HG03280 (cell line): Measurements from ENCODE around the gene KIF15.
A peak's percentile ranks its signal among the peaks of the same experiment; 100 is the strongest.

Experiments
- ATAC-seq: cut with Tn5 transposase; IDR thresholded peaks from one replicate; pipeline ENCODE4 v1.9.1; 2021; ENCODE audit warnings: mild to moderate bottlenecking, moderate library complexity; ENCODE audit not compliant: unreplicated experiment

Gene KIF15, protein sequence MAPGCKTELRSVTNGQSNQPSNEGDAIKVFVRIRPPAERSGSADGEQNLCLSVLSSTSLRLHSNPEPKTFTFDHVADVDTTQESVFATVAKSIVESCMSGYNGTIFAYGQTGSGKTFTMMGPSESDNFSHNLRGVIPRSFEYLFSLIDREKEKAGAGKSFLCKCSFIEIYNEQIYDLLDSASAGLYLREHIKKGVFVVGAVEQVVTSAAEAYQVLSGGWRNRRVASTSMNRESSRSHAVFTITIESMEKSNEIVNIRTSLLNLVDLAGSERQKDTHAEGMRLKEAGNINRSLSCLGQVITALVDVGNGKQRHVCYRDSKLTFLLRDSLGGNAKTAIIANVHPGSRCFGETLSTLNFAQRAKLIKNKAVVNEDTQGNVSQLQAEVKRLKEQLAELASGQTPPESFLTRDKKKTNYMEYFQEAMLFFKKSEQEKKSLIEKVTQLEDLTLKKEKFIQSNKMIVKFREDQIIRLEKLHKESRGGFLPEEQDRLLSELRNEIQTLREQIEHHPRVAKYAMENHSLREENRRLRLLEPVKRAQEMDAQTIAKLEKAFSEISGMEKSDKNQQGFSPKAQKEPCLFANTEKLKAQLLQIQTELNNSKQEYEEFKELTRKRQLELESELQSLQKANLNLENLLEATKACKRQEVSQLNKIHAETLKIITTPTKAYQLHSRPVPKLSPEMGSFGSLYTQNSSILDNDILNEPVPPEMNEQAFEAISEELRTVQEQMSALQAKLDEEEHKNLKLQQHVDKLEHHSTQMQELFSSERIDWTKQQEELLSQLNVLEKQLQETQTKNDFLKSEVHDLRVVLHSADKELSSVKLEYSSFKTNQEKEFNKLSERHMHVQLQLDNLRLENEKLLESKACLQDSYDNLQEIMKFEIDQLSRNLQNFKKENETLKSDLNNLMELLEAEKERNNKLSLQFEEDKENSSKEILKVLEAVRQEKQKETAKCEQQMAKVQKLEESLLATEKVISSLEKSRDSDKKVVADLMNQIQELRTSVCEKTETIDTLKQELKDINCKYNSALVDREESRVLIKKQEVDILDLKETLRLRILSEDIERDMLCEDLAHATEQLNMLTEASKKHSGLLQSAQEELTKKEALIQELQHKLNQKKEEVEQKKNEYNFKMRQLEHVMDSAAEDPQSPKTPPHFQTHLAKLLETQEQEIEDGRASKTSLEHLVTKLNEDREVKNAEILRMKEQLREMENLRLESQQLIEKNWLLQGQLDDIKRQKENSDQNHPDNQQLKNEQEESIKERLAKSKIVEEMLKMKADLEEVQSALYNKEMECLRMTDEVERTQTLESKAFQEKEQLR (N-terminal part only)

DNA sequence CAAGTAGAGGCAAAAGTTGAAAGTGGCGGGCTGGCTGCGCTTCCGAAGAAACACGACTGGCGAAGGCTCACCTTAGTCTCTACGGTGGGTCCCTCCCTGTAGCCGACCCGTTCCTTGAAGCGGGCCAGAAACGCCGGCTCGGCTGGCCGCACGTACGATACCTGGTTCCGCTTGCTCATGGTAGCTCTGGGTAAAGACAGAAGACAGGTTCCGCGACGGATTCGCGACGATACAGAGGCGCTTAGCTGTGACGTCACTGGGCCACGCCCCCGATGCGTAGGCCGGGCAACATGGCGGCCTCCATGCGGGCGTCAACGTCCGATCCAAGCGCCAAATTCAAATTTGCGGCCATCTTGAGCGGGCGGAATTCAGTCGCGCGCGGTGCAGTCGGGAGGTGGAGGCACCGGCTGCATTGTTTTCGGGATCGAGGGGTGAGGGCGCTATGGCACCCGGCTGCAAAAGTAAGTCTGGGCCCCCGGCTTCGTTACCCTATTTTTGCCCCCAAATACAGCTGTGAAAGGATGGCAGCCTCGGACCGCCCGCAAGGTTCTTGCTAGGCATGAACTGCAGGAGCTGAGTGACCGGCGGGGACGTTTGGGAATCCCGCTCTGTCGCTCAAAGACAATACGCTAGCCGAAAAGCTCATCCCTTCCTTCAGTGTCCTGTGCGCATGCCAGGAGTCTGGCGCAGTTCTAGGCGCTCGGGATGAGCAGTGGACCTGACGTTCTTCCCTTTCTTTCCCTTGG is at the start of gene KIF15, which contains the start of gene KIAA1143:
Gene KIF15, plus strand, starts transcription at position 371 of the 746 bp plus-strand sequence. Its CDS starts 72 bp downstream, at position 443.
Gene KIAA1143, minus strand, starts transcription at position 196 of the 746 bp plus-strand sequence. Its CDS starts 17 bp downstream, at position 179.
- ATAC-seq: peak; percentile 92

DNA sequence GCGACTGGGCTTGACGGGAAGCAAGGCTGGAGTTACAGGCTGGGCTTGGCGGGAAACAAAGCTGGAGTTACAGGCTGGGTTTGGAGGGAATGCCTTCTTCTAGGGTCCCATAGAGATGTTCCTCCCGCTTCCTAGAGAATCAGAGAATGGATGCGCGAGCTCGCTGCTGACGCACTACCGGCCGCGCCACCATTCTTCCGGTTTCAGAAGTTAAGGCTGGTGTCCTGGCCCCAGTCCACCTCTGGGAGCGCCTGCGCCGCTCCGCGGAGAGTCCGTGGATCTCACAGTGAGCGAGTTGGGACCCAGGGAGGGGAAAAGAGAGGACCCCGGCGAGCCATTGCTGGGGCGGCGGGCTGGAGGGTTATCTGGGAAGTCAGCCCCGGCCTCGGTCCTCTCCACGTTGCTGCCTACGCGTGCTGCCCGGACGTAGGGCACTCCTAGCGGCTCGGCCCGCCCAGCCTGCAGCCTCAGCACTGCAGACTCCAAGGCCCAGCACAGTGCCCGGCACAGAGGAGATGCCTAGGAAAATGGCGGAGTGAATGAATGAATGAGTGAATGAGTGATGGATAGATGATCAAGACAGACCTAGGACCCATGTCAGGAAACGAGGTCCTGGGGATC is 49.0 kb upstream of the KIF15 start, which contains the start of gene ZNF502:
Gene ZNF502, plus strand, starts transcription at position 206 of the 621 bp plus-strand sequence. CDS start 7,602 bp downstream, outside the sequence.
- no peak for ATAC-seq

DNA sequence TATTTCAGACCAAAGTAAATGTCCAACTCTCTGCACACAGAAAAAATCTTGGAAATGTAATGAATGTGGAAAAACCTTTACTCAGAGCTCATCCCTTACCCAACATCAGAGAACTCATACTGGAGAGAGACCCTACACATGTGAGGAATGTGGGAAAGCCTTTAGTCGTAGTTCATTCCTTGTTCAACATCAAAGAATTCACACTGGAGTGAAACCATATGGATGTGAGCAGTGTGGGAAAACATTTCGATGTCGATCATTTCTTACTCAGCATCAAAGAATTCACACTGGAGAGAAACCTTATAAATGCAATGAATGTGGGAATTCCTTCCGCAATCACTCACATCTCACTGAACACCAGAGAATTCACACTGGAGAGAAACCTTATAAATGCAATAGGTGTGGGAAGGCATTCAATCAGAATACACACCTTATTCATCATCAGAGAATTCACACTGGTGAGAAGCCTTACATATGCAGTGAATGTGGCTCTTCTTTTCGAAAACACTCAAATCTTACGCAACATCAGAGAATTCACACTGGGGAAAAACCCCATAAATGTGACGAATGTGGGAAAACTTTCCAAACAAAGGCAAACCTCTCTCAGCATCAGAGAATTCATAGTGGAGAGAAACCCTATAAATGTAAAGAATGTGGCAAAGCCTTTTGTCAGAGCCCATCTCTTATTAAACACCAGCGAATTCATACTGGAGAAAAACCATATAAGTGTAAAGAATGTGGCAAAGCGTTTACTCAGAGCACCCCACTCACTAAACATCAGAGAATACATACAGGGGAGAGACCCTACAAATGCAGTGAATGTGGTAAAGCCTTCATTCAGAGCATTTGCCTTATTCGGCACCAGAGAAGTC is 40.1 kb upstream of the KIF15 start:
- no peak for ATAC-seq

DNA sequence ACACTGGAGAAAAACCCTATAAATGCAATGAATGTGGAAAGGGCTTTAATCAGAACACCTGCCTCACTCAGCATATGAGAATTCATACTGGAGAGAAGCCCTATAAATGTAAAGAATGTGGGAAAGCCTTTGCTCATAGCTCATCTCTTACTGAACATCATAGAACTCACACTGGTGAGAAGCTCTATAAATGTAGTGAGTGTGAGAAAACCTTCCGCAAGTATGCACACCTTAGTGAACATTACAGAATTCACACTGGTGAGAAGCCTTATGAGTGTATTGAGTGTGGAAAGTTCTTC is 39.5 kb upstream of the KIF15 start:
- no peak for ATAC-seq

DNA sequence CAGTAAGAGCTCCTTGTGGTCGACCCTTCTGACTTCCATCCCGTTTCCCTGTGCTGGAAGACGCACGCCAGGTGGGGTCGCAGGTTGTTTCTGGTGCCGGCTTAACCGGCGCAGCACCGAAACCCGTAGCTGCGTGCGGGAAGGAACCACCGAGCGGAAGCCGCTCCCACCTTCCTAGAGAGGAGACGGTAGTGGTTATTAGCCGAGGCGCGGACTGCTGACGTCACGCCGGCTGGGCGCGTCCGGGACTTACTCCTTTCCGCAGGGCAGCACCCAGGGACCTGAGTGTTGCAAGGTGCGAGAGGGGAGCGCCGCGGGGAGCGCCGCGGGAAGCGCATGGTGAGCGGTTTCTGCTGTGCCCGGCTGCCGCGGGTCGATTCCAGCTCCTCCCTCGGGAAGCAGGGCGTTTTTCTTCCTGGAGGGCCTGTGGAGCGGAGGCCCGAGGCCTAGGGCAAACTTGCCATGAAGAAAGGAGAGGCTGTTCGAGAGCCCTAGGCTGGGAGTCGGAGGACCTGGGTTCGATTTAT is 32.1 kb upstream of the KIF15 start, which contains the start of gene ZNF501:
Gene ZNF501, plus strand, starts transcription at position 252 of the 527 bp plus-strand sequence. CDS start 4,787 bp downstream, outside the sequence.
- ATAC-seq: peak; percentile 91

DNA sequence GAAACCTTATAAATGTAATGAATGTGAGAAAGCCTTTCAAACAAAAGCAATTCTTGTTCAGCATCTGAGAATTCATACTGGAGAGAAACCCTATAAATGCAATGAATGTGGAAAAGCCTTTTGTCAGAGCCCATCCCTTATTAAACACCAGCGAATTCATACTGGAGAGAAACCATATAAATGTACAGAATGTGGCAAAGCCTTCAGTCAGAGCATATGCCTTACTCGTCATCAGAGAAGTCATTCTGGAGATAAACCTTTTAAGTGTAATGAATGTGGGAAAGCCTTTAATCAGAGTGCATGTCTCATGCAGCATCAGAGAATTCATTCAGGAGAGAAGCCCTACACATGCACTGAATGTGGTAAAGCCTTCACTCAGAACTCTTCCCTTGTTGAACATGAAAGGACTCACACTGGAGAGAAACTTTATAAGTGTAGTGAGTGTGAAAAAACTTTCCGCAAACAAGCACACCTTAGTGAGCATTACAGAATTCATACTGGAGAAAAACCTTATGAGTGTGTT is 26.9 kb upstream of the KIF15 start:
- no peak for ATAC-seq

DNA sequence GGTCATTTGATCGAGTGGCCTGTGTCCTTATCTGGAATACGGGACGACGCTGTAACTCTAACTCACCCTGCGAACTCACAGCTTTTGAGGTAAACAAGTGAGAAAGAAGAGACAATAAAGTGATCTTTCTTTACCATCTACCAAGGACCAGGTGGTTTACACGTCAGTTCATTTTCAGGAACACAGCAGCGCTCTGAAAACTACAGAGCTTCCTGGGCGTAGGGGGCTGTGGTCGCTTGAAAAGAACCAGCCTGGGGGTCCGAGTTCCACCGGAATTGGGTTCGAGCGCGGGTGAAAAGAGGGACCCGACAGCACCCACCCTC is 532 bp upstream of the KIF15 start:
- ATAC-seq: no peak

DNA sequence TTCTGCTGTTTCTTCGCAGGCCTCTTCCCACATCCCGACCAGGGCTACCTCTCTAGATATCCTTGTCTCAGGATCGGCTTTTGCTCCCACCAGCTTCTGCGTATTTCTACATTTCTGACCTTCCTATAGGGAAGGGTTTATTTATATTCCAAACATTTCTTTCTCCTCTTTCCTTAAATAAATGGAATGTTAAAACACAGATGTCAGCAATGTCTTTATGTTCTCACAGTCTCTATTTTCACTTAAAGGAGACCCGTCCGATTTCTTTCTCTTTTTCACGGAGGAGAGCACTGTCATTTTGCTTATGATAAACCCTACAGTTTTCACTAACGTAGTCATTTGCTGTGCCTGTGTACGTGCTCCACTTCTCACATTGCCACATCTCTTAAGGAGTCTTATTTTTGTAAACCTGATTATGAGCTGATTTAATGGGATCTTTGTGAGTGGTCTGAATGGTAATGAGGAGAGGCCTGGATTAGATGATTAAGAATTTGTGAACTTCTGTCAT is 630 bp downstream of the KIF15 start:
- ATAC-seq: peak; percentile 1

DNA sequence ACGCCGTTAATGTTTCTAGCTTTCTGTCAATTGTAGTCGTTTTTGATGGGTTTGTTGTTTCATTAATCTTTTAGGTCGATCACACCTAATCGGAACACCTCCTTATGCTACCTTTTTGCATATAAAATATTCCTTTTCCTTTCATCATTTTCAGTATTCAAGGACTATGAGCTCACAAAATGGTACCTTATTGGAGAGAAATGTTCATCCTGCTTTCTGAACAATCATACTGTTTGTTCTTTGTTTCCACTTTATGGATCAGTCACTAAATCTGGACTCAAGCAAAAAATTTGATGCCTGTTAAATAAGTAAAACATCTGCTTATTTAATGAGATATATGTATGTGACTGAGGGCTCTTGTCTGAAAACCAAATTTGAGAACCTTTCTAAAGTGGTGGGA is 1.1 kb downstream of the KIF15 start:
- ATAC-seq: no peak

DNA sequence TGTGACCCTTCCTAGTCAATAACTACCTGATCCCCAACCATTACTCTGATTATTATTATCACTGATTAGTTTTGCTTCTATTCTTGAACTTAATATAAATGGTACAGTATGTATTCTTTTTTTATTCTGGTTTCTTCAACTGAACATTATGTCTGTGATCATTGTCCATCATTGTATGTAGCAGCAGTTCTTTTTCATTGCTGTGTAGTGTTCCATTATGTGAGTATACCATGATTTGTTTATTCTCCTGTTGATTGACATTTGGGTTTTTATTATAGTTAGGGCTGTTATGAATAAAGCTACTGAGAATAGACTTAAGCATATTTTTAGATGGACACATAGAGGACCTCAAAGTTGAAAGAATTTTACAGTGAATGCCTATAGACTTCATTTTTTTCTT is 2.7 kb downstream of the KIF15 start:
- ATAC-seq: no peak

DNA sequence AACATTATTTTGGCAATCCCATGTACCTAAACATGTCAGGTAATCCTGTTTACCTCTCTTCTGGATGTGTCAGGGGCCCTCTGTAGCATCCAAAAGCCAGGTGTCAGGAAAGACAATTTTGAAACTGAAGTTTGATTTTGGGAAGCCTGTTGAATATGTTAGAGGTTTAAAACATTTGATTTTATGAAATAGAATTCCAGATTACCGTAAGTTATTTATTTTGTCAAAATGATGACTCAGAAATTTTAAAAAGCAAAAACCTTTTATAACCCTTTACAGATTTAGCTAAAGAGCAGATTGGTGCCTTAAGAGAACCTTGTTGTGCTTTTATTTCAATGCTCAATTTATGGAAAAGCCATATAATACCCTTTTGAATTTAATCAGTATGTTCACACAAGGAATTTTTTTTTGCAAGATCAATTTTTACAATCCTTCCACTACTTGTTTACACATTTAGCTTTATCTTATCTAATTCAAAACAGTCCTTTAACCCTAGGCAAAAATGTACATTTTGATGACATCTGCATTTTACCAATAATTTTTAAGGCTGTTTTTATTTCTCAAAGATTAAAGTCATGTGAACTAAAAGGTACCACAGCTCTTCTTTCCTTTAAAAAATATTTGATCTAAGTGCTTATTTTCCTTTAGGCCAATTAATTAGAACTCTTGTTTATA is 10.0 kb downstream of the KIF15 start:
- no peak for ATAC-seq

DNA sequence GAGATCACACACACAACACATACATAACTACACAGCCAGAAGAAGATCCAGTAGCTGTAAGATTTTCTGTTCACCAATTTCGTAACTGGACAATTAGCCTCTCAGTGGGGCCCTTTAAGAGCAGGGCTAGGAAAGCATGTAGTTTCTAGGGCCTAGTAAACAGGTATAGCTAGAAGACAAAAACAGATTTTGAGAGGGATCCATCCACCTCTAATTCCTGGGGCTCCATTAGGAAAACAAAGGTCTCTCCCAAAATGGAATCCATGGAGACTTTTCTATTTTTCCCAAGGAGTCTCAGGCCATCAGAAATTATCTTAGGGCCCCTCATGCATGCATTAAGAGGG is 10.5 kb downstream of the KIF15 start:
- ATAC-seq: no peak

DNA sequence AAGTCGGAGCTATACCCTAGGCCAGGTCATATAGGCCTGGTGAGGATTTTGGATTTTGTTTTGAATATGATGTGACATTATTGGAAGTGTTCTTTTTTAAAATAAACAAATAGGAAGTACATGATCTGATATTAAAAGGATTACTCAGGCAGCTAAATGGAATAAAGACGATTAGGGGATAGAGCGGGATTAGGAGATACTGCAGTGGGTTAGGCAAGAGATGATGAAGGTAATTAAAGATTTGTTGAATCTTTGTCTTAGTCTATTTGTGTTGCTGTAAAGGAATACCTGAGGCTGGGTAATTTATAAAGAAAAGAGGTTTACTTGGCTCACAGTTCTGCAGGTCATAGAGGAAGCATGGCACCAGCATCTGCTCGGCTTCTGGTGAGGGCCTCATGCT is 21.3 kb downstream of the KIF15 start:
- no peak for ATAC-seq

DNA sequence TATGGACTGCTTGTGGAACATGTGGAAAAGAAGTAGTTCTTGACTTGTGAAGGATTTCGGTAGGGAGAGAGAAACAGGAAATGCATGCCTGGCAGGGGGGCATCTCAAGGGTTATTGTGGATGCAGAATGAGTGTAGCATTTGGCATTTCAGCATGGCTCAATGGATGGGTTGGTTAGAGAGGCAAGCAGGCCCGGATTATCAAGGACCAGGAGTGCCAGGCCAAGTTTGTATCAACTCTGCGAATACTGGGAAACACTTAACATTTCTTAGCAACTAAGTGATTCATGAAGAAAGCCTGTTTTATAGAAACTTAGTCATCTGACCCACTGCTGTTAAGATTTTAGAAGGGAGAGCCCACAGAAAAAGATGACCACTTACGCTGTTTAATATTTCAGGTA is 33.6 kb downstream of the KIF15 start:
- ATAC-seq: no peak

DNA sequence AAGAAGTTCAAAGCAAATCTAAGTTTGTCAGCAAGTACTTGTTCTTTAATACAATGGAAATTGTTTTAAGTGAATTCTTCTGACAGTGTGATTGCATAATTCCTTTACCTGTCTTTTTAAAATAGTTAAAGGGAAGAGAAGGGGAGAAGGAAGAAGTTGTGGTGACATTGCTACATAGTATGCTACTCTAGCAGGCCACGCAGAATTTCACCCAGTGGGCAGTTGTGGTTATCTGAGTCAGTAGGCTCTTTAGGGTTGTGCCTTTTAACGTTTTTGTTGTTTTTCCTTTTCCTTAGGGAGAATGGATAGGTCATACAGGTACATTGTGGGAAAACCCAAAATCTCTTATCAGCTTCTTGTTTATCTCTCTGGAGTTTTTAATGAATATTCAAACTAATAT is 40.4 kb downstream of the KIF15 start:
- ATAC-seq: no peak

DNA sequence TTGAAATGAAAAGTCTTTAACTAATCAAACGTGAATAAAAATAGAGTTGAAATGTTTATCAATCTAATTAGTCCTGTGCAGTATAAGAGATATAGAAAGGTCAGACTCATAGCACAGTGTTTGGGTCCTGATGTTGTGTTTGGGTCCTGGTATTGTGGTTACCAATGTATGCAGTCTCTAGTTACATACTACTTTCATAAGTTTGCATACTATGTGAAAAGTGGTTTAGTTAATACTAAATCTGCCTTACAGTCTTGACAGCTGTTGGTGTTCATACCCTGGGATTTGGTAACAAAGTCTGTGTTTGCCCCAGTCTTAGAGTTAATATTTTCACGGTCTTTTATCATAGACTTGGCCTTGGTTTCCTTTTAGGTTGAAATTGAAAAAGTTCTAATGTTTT is 41.7 kb downstream of the KIF15 start:
- ATAC-seq: no peak

DNA sequence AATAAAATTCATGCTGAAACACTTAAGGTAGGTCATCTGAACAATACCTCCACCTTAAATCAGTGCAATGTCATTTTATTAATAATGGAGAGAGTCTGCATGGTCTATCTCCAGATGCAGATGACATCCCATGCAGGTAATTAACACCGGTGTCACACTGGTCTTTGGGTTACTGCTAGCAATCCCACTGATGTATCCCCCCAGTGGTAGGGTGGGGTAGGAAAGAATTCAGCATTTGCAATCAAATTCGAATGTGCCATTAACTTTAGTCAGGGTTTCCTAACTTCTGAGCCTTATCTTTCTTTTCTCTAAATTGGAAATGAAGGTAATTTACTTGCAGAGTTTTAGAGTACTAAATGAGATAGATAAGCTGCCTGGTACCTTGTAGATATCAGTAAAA is 44.4 kb downstream of the KIF15 start:
- no peak for ATAC-seq

DNA sequence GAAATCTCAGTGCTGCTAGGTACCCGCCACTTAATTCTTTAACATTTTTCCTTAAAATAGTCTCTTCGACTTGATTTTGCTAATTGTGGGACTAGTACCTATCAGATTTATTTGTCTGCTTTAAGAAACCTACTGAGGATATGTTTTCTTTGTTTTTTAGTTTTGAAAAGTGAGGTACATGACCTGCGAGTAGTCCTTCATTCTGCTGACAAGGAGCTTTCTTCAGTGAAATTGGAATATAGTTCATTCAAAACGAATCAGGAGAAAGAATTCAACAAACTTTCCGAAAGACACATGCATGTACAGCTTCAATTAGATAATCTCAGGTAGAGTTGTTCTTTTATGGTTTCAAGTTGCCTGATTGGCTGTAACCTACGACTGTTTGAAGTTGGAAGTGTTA is 53.2 kb downstream of the KIF15 start:
- ATAC-seq: no peak
